Glutamatergic neuron (in vitro differentiated cells): ENCODE results near the gene VWA3B. TPM values are rescaled to one million over a fixed set of nuclear protein-coding genes. Genes with fewer than 3 reads are reported as not detected.

Experiments
- DNase-seq: peaks from one replicate; pipeline ENCODE4 v3.0.0; 2022
- H3K27ac Mint-ChIP-seq: one replicate; pipeline ENCODE4 v1.8.0; 2020; ENCODE audit warnings: mild to moderate bottlenecking, mixed read lengths, inconsistent platforms; ENCODE audit not compliant: unreplicated experiment
- H3K27me3 Mint-ChIP-seq: one replicate; pipeline ENCODE4 v1.8.0; 2020; ENCODE audit warnings: mild to moderate bottlenecking, moderate library complexity, mixed read lengths, inconsistent platforms; ENCODE audit not compliant: unreplicated experiment
- H3K36me3 Mint-ChIP-seq: one replicate; pipeline ENCODE4 v1.8.0; 2020; ENCODE audit warnings: mild to moderate bottlenecking, mixed read lengths, inconsistent platforms; ENCODE audit not compliant: unreplicated experiment
- H3K4me1 Mint-ChIP-seq: one replicate; pipeline ENCODE4 v1.8.0; 2020; ENCODE audit warnings: mild to moderate bottlenecking, low read depth, mixed read lengths, inconsistent platforms; ENCODE audit not compliant: unreplicated experiment
- H3K4me3 Mint-ChIP-seq: one replicate; pipeline ENCODE4 v1.8.0; 2020; ENCODE audit warnings: mild to moderate bottlenecking, mixed read lengths, inconsistent platforms; ENCODE audit not compliant: unreplicated experiment
- H3K9me3 Mint-ChIP-seq: one replicate; pipeline ENCODE4 v1.8.0; 2020; ENCODE audit warnings: mild to moderate bottlenecking, moderate library complexity, mixed read lengths, inconsistent platforms; ENCODE audit not compliant: unreplicated experiment
- total RNA-seq: library from RNA; stranded (reverse); fragmentation: NEBNext Ultra II Directional; extraction: Animal tissue kit (Norgen Biotek cat#: 25700); gene quantifications from one replicate; pipeline ENCODE4 v1.2.1, GENCODE V29; 2021; ENCODE audit not compliant: unreplicated experiment
- TF ChIP-seq, protein P1 (sequence below): fragments of 200-600 bp; sonication (generic); IDR thresholded peaks from one replicate; pipeline ENCODE4 v1.5.0; 2021; ENCODE audit not compliant: partially characterized antibody, unreplicated experiment

Gene VWA3B
- total RNA-seq, 1 donor from 2014 or later: not detected

- H3K27me3 Mint-ChIP-seq: peaks cover 8% of the 10 kb centered on the region
- DNase-seq: no peak
- H3K9me3 Mint-ChIP-seq: peaks cover 5% of the 10 kb centered on the region
- H3K4me3 Mint-ChIP-seq: no peak overlapping the region
- H3K36me3 Mint-ChIP-seq: peaks cover 10% of the 10 kb centered on the region
- peaks cover 17% of the 10 kb centered on the region for H3K4me1 Mint-ChIP-seq
- H3K27ac Mint-ChIP-seq: no peak overlapping the region
- TF ChIP-seq, protein P1, sequence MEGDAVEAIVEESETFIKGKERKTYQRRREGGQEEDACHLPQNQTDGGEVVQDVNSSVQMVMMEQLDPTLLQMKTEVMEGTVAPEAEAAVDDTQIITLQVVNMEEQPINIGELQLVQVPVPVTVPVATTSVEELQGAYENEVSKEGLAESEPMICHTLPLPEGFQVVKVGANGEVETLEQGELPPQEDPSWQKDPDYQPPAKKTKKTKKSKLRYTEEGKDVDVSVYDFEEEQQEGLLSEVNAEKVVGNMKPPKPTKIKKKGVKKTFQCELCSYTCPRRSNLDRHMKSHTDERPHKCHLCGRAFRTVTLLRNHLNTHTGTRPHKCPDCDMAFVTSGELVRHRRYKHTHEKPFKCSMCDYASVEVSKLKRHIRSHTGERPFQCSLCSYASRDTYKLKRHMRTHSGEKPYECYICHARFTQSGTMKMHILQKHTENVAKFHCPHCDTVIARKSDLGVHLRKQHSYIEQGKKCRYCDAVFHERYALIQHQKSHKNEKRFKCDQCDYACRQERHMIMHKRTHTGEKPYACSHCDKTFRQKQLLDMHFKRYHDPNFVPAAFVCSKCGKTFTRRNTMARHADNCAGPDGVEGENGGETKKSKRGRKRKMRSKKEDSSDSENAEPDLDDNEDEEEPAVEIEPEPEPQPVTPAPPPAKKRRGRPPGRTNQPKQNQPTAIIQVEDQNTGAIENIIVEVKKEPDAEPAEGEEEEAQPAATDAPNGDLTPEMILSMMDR: no peak
Measured at GRCh38 chr2:98277162-98277859, 190.3 kb downstream of the VWA3B start.

GRCh38 chr2:98278074-98278473, 191.1 kb downstream of the VWA3B start:
- Mint-ChIP-seq H3K27me3 (peaks cover 8% of the 10 kb centered on the region), H3K4me3 (no peak overlapping the region), H3K27ac (no peak overlapping the region), H3K9me3 (peaks cover 5% of the 10 kb centered on the region), H3K4me1 (peaks cover 17% of the 10 kb centered on the region), H3K36me3 (peaks cover 10% of the 10 kb centered on the region)
- TF ChIP-seq, protein P1: no peak
- no peak for DNase-seq

DNA sequence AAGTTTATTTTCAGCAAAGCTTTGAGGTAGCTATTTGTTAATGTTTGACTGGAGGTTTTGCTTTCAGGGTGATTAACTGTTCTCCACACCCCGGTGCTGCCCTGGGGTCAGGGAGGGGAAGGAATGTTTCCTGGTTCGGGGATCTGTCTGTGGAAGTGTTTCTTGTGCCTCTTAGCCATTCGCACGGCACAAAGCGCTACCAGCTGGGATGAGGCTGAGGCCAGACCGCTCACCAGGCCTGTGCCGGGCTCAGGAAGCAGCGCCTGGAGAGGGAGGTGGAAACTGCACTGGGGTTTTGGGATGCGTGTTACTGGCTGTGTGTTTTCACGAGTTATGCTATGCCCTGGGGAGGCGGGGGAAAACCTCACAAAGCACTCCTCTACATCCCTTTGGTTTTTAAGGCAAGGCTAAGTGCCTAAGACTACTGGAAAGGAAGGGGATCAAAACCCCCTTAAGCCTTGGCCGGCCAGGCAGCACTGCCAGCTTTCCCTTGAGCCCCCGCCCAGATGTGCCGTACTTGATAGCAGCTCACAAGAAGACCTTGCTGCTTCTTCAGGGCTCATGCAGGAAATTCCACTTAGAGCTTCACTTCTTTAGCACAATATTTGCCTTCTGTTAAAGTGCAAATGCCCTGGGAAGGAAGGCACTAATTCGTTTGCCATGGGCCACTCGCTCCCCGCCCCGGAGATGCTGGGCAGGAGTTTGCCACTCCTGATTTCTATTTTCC, 193.6 kb downstream of the VWA3B start:
- Mint-ChIP-seq H3K27me3 (peaks cover 6% of the 10 kb centered on the region), H3K27ac (no peak overlapping the region), H3K4me3 (no peak overlapping the region), H3K36me3 (no peaks in the 10 kb centered on the region), H3K9me3 (peaks cover 3% of the 10 kb centered on the region), H3K4me1 (peaks cover 15% of the 10 kb centered on the region)
- TF ChIP-seq, protein P1: no peak
- no peak for DNase-seq

DNA sequence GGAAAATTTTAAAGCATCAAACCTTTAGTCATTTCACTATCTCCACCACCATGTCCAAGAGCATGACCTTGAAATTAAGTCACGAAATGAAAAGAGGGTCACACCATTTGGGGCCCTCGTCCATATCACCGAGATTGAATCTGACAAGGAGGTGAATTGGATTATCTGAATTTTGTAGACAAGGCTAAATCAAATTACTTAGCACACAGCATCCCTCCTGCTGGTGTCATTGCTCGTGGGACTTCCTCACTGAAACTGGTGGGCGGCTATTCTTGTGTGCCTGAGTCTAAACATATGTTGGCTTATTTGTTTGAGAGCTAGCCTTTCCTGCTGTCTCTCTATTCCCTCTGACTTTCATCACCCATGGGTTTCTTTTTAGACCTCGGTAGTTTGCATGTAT, 194.6 kb downstream of the VWA3B start:
- H3K27me3 Mint-ChIP-seq: peaks cover 6% of the 10 kb centered on the region
- peaks cover 3% of the 10 kb centered on the region for H3K9me3 Mint-ChIP-seq
- H3K4me3 Mint-ChIP-seq: peak overlapping the region; percentile 3
- H3K4me1 Mint-ChIP-seq: peaks cover 15% of the 10 kb centered on the region
- TF ChIP-seq, protein P1: no peak
- DNase-seq: no peak
- H3K27ac Mint-ChIP-seq: no peak overlapping the region
- no peaks in the 10 kb centered on the region for H3K36me3 Mint-ChIP-seq

DNA sequence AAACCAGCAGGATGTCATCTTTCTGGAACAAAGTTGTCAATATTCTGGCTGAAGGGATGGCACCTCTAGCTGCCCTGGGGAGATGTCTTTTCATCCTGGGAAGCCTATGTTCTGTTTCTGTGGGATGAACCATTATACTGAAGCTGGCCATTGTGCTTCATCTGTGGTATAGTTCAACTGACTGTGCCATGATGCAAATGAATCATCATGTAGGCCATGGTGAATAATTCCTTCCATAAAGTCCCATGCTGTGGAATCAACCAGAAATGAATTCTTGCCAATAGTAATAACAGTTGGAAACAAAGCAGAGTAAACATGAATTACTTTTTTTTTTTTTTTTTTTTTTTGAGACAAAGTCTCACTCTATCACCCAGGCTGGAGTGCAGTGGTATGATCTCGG, 195.1 kb downstream of the VWA3B start:
- Mint-ChIP-seq H3K27me3 (peaks cover 6% of the 10 kb centered on the region), H3K4me3 (peak overlapping the region; percentile 3), H3K4me1 (peaks cover 15% of the 10 kb centered on the region), H3K27ac (peak overlapping the region; percentile 18), H3K36me3 (no peaks in the 10 kb centered on the region), H3K9me3 (peaks cover 3% of the 10 kb centered on the region)
- no peak for DNase-seq
- TF ChIP-seq, protein P1: no peak
